ENCODE measurements around the gene MED17.

GRCh38 chr11:93756748-93757147 is 27.3 kb upstream of the MED17 start:
- TF ChIP-seq, protein P1, sequence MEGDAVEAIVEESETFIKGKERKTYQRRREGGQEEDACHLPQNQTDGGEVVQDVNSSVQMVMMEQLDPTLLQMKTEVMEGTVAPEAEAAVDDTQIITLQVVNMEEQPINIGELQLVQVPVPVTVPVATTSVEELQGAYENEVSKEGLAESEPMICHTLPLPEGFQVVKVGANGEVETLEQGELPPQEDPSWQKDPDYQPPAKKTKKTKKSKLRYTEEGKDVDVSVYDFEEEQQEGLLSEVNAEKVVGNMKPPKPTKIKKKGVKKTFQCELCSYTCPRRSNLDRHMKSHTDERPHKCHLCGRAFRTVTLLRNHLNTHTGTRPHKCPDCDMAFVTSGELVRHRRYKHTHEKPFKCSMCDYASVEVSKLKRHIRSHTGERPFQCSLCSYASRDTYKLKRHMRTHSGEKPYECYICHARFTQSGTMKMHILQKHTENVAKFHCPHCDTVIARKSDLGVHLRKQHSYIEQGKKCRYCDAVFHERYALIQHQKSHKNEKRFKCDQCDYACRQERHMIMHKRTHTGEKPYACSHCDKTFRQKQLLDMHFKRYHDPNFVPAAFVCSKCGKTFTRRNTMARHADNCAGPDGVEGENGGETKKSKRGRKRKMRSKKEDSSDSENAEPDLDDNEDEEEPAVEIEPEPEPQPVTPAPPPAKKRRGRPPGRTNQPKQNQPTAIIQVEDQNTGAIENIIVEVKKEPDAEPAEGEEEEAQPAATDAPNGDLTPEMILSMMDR (IDR thresholded peaks at IDR 0.05) = no peak
- no peak for TF ChIP-seq ZFX (IDR thresholded peaks at IDR 0.05; ENCODE audit: borderline replicate concordance)

Measured in 22Rv1 (cell line).